NCI-H345 treated with DMSO at 0.1 percent for 48 hours (cell line): Measurements from ENCODE around the gene AMZ2.
"Not testable (repeated sequence)": the region's sequence is repeated elsewhere in the genome, so short reads cannot be mapped to it uniquely, and the experiment has no call there.

ENCODE experiments used
- DNase-seq: peaks from one replicate; lab custom pipeline; 2025; ENCODE audit not compliant: unreplicated experiment; lab: John Stamatoyannopoulos, UW

AMZ2 gene

DNA sequence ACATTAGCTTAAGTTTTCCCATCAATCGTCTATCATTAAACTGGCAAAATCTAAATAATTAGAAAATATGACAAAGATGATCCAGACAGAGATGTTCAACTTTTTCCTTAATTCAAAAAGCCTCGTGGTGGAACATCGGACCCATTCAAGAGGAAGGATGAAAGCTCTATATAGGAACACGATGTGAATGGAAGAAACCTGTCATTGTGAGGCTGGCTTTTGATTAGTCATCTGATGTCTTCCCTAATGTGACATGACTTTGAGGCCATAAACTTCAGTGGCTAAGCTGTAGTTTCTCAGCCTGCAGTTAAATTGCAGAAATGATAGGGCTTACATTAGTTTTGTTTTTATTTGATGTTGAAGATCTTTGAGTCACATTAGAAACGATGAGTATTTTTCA lies 1.0 kb downstream of the AMZ2 start:
- no peak for DNase-seq

GRCh38 chr17:68249354-68249765 lies 1.5 kb downstream of the AMZ2 start:
- no peak for DNase-seq

- DNase-seq = not testable (repeated sequence)
Observed at GRCh38 chr17:68253426-68253825, 5.6 kb downstream of the AMZ2 start.

DNA sequence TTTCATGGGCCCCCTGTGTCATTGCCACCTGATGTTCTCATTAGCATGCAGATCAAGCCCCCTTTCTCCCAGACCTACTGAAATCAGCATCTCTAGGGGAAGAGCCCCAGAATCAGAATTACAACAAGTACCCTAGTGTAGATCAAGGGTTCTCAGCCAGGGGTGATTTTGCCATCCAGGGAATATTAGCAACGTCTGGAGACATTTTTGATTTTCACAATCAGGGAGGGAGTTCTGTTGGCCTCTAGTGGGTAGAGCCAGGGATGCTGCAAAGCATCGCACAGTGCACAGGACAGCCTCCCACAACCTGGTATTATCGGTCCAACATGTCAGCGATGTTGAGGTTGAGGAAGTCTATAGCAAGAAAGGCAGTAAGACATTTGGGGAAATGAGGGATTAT lies 7.3 kb downstream of the AMZ2 start:
- DNase-seq = no peak

- DNase-seq = no peak
Observed at GRCh38 chr17:68255731-68256538, 8.1 kb downstream of the AMZ2 start.

DNA sequence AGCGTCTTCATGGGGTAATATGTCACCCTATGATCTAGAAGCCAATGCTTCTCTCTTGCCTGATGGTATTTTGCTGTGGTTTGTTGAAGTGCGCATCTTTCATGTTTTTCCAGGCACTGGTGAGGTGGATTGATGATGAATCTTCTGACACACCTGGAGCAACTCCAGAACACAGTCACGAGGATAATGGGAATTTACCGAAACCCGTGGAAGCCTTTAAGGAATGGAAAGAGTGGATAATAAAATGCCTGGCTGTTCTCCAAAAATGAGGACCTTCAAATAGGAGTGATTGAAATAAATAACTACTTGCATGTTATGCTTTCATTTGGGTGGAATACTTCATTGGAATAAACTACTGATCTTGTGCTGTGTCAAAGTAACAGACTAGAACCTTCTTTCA lies 8.9 kb downstream of the AMZ2 start:
- DNase-seq = not testable (repeated sequence)

GRCh38 chr17:68257934-68258333 lies 10.1 kb downstream of the AMZ2 start:
- DNase-seq = no peak

GRCh38 chr17:68258890-68259647 lies 11.2 kb downstream of the AMZ2 start:
- DNase-seq = not testable (repeated sequence)

GRCh38 chr17:68259648-68259951 lies 11.8 kb downstream of the AMZ2 start:
- not testable (repeated sequence) for DNase-seq

DNA sequence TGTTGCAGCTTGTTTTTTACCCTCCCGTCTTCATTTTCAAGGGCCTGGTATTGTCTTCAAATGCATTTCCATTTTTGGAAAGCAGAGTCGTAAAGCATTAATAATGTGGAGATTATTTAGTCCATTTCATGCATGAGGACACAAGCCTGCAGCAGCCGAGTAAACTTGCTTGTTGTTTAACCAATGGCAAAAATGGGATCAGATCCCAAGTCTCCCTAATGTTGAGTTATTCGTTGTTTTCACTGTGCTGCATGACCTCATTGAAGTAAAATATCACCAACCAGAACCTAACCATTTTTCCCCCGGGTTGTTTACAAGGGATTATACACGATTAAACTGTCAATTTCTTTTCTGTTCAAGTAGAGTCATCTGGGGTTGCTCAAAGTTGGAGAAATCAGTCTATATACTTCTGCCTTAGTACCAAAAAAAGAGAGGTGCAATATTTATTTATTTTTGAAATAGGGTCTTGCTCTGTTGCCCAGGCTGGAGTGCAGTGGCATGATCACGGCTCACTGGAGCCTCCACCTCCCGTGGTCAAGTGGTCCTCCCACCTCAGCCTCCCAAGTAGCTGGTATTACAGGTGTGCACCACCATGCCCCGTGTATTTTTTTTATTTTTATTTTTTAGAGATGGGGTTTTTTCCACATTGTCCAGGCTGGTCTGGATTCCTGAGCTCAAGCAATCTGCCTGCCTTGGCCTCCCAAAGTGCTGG lies 12.4 kb downstream of the AMZ2 start:
- no peak for DNase-seq

GRCh38 chr17:68262467-68262866 lies 14.6 kb downstream of the AMZ2 start:
- not testable (repeated sequence) for DNase-seq

- peak; percentile 38 for DNase-seq
Observed at GRCh38 chr17:68263101-68263681, 15.3 kb downstream of the AMZ2 start.

GRCh38 chr17:68265833-68266232 lies 18.0 kb downstream of the AMZ2 start:
- DNase-seq = not testable (repeated sequence)

GRCh38 chr17:68273722-68274121 lies 25.9 kb downstream of the AMZ2 start:
- DNase-seq = no peak

DNA sequence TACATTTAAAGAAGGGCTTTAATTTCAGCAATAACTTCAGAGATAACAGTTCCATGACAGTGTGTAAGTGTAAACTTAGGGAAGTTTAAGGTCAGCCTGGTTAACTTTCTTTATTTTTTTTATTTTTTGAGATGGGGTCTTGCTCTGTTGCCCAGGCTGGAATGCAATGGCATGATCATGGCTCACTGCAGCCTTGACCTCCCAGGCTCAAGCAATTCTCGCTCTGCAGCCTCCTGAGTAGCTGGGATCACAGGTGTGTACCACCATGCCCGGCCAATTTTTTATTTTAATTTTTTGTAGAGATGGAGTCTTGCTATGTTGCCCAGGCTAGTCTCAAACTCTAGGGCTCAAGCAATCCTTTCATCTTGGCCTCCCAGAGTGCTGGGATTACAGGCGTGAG lies 28.5 kb downstream of the AMZ2 start:
- DNase-seq = not testable (repeated sequence)

GRCh38 chr17:68277807-68278206 lies 30.0 kb downstream of the AMZ2 start:
- no peak for DNase-seq

GRCh38 chr17:68281965-68282364 lies 34.1 kb downstream of the AMZ2 start:
- not testable (repeated sequence) for DNase-seq

DNA sequence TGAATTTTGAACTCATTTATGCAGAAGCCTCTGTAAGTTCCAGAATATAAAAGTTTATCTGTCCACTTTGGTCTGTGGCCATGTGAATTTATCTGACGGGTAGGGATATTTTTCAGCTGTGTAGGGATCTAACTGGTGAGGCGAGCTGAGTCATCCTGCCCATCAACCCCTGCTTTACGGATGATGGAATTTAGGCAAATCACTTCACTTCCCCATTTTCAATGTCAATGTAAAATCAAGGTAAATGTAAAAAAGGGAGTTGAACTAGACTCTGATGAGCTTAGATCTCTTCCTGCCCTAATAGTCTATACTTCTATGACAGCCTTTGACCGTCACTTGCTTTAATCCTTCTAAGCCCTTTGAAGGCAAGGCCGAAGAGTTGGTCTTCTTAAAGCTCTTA lies 40.5 kb downstream of the AMZ2 start:
- no peak for DNase-seq

DNA sequence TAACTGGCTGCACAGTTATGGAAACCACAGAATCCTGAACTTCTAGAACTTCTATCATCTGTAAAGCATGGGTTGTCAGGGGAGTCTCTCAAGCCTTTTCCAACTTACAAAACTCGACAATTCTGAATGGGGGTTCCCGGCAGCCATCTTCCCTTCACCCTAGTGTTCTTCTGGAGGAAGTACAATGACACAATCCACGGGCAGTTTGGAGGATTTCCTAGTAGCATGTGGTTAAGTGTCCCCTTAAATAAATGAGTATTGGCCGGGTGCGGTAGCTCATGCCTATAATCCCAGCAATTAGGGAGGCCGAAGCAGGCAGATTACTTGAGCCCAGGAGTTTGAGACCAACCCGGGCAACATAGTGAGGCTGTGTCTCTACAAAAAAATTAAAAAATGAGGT lies 41.0 kb downstream of the AMZ2 start:
- DNase-seq = no peak

DNA sequence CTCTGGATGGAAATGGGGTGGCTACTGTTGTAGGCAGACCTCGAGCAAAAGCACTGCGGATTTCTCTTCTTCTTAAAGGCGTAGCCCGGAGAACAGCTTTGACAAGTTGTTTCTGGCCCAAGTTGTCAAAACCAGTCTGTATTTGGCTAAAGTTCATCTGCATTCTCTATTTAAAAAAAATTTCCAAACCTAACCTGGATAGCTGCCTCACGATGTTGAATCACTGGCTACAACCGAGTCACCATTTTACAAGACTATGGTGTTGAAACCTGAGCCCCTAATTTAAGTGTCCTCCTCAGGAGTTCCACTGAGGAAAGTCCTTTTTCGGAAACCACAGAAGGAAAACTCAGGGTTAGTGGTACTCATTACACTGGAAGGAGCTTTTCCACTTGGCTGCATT lies 41.6 kb downstream of the AMZ2 start:
- no peak for DNase-seq

DNA sequence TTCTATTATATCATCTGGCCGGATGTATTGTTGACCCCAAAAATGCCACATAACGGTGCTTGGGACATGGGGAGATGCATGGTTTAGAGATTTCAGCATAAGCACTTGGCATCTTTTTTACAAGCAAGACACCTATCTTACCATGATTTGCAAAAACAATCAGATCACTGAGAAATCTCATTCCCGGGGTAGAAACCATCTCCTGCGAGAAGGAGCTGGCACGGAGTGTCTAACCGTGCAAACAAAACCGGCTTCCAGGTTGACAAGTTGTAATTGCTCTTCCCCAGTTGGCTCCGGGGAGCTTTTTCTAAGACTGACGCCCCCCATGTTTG lies 42.1 kb downstream of the AMZ2 start:
- no peak for DNase-seq
